Thyroid gland (tissue), 4 donors: ENCODE measurements around the gene NDUFA7.

Experiments
- CTCF ChIP-seq, 6 experiments: fragments of 200-600 bp in 3 of 6; fragments of 450-650 bp in 3 of 6; sonication (generic) in 3 of 6; IDR thresholded peaks; one replicate each; pipeline ENCODE4 v1.5.1; 2016 to 2019; ENCODE audit warnings: antibody characterized with exemption in 6 of 6, mild to moderate bottlenecking in 2 of 6, inconsistent platforms in 1 of 6, moderate library complexity in 1 of 6
- POLR2A ChIP-seq, 2 donors: fragments of 450-650 bp; IDR thresholded peaks; one replicate each; pipeline ENCODE4 v1.6.1; 2017; ENCODE audit warnings: antibody characterized with exemption in 2 of 2, mild to moderate bottlenecking in 2 of 2, moderate library complexity in 1 of 2

- TF ChIP-seq POLR2A (IDR thresholded peaks at IDR 0.05): no peak
- TF ChIP-seq CTCF (IDR thresholded peaks at IDR 0.05): no peak
Observed at GRCh38 chr19:8357007-8357521, 35.9 kb upstream of the NDUFA7 start.
